ENCODE data around the gene PLEKHG2. TPM values are rescaled to one million over a fixed set of nuclear protein-coding genes. Genes with fewer than 3 reads are reported as not detected.

Gene PLEKHG2
- total RNA-seq, 1 experiment from 2014 or later, result 11.4 TPM

- no peak for DNase-seq (ENCODE audit: low spot score)
Observed at GRCh38 chr19:39419003-39419402, 6.5 kb downstream of the PLEKHG2 start.

GRCh38 chr19:39420769-39421168 lies 8.3 kb downstream of the PLEKHG2 start:
- DNase-seq (ENCODE audit: low spot score), result no peak

GRCh38 chr19:39422020-39422419 lies 9.6 kb downstream of the PLEKHG2 start:
- no peak for DNase-seq (ENCODE audit: low spot score)

GRCh38 chr19:39423258-39424086 lies 11.0 kb downstream of the PLEKHG2 start:
- no peak for DNase-seq (ENCODE audit: low spot score)

GRCh38 chr19:39424934-39425333 lies 12.5 kb downstream of the PLEKHG2 start:
- no peak for DNase-seq (ENCODE audit: low spot score)

GRCh38 chr19:39425744-39426143 lies 13.3 kb downstream of the PLEKHG2 start:
- DNase-seq (ENCODE audit: low spot score), result no peak

GRCh38 chr19:39426170-39426569 lies 13.7 kb downstream of the PLEKHG2 start:
- no peak for DNase-seq (ENCODE audit: low spot score)

- no peak for DNase-seq (ENCODE audit: low spot score)
Observed at GRCh38 chr19:39427707-39428106, 15.2 kb downstream of the PLEKHG2 start.

GRCh38 chr19:39428283-39429112 lies 16.0 kb downstream of the PLEKHG2 start:
- peak; percentile 86 for DNase-seq (ENCODE audit: low spot score)

- DNase-seq (ENCODE audit: low spot score), result peak; percentile 99
Observed at GRCh38 chr19:39430675-39431593, 18.5 kb downstream of the PLEKHG2 start.

- no peak for DNase-seq (ENCODE audit: low spot score)
Observed at GRCh38 chr19:39432677-39433025, 20.2 kb downstream of the PLEKHG2 start.

- no peak for DNase-seq (ENCODE audit: low spot score)
Observed at GRCh38 chr19:39433480-39434079, 21.1 kb downstream of the PLEKHG2 start.

GRCh38 chr19:39434123-39435076 lies 21.9 kb downstream of the PLEKHG2 start:
- DNase-seq (ENCODE audit: low spot score), result no peak

- DNase-seq (ENCODE audit: low spot score), result peak; percentile 98
Observed at GRCh38 chr19:39435499-39436349, 23.3 kb downstream of the PLEKHG2 start, which contains the start of gene RPS16. TSS of gene RPS16 (minus strand) at chr19:39435949. CDS start at chr19:39435895, 54 bp downstream.

- no peak for DNase-seq (ENCODE audit: low spot score)
Observed at GRCh38 chr19:39436350-39436716, 23.9 kb downstream of the PLEKHG2 start.

GRCh38 chr19:39438270-39438934 lies 25.9 kb downstream of the PLEKHG2 start:
- DNase-seq (ENCODE audit: low spot score), result peak; percentile 41

GRCh38 chr19:39444598-39445195 lies 32.2 kb downstream of the PLEKHG2 start:
- no peak for DNase-seq (ENCODE audit: low spot score)
